CD4-positive, alpha-beta T cell treated with Interleukin-4 for 4 hours (primary cell): ENCODE data around the gene LIPG.
A peak's percentile ranks its signal among the peaks of the same experiment; 100 is the strongest.
"Not testable (repeated sequence)": the region's sequence is repeated elsewhere in the genome, so short reads cannot be mapped to it uniquely, and the experiment has no call there.

Source experiments
- DNase-seq: peaks from one replicate; pipeline ENCODE4 v3.0.0-alpha.2; 2020

The LIPG gene

DNA sequence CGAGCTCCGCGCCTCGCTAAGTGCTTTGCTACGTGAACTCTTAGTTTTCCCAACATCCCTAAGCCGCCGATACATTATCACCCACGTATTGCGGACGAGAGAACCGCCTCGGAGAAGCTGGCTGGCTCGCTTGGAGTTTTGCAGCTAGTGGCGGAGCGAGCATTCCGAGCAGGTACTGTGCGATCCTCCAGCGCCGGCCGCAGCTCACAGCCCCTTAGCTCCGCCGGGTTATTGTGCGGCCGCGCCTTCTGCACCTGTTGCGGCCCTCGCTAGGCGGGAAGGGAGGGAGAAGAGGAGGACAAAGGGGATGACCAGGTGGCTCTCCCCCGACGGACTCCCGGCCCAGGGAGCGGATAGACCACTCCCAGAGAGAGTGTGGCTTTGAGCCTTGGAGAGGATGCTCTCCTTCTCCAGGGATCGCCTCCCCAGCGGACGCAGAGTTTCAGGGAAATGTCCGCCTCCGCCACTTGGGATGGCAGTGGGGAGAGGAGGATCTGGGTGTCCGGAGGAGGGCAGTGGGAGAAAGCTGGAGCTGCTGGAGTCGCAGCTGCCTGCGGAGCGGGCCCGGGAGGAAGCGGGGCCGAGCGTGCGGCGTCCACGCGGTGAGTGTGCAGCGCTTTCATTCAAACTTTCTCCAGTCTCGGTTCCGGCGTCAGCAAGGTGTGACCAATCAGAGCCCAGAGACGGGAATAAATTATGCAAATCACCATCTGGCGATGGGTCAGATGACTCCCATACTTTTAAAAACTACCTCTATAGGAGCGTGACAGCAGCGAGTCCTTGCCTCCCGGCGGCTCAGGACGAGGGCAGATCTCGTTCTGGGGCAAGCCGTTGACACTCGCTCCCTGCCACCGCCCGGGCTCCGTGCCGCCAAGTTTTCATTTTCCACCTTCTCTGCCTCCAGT is at the start of gene LIPG:
Gene LIPG, plus strand, starts transcription at position 769 of the 905 bp plus-strand sequence. CDS start 252 bp downstream, outside the sequence.
- DNase-seq = peak; percentile 22

GRCh38 chr18:49512876-49513275 is 49.0 kb upstream of the LIPG start:
- DNase-seq = not testable (repeated sequence)

DNA sequence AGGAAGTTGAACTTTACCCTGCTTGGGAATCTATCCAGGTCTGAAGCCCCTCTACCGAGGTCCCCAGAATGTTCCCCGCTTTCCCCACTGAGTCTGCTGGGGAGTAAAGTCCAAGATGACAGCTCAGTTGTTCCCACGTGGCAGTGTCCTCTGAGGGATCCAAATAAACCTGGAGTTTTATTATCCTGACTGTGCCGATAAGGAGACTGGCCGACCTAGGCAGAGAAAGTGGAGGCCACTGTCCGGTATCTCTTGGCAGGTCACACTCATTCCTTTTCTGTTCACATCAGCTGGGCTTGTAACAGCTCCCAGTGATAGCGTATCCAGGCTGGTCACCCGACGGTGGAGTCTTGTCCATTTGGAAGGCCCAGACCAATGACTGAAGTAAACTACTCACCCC is 47.3 kb upstream of the LIPG start:
- no peak for DNase-seq

DNA sequence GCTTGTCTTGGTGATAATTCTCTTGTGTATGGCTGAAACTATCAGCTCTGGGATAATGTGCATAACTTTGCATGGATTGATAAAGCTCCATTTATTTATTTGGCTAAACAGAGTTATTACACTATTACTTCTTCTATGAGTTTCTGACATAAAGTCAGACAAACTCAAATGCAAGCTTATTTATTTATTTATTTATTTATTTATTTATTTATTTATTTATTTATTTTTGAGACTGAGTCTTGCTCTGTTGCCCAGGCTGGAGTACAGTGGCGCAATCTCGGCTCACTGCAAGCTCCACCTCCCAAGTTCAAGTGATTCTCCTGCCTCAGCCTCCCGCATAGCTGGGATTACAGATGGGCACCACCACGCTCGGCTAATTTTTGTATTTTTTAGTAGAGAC is 46.9 kb upstream of the LIPG start:
- DNase-seq = not testable (repeated sequence)

- DNase-seq = no peak
Measured at GRCh38 chr18:49515516-49515915, 46.3 kb upstream of the LIPG start.

GRCh38 chr18:49517483-49517882 is 44.4 kb upstream of the LIPG start:
- DNase-seq = no peak

- no peak for DNase-seq
Measured at GRCh38 chr18:49519101-49519971, 42.5 kb upstream of the LIPG start.

DNA sequence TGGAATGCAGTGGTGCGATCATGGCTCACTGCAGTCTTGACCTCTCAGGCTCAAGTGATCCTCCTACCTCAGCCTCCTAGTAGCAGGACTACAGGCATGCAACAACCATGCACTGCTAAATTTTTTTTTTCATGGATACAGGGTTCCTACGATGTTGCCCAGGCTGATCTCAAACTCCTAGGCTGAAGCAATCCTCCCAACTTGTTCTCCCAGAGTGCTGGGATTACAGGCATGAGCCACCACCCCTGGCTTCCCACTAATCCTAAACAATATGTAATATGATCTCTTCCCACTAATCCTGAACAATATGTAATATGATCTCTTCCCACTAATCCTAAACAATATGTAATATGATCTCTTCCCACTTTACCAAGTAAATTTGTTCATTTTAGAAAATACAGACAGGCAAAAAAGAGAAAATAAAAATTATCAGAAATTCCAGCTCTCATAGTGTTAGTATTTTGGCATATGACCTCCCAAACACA is 41.2 kb upstream of the LIPG start:
- DNase-seq = no peak

GRCh38 chr18:49521216-49521835 is 40.5 kb upstream of the LIPG start:
- no peak for DNase-seq

DNA sequence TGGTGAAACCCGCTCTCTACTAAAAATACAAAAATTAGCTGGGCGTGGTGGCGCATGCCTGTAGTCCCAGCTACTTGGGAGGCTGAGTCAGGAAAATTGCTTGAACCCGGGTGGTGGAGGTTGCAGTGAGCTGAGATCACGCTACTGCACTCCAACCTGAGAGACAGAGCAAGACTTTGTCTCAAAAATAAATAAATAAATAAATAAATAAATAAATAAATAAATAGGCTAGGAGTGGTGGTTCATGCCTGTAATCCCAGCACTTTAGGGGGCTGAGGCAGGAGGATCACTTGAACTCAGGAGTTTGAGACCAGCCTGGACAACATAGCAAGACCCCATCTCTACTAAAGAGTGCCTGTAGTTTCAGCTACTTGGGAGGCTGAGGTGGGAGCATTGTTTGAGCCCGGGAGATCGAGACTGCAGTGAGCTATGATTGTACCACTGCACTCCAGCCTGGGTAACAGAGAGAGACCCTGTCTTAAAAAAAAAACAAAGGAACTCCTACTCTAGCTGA is 38.2 kb upstream of the LIPG start:
- not testable (repeated sequence) for DNase-seq

GRCh38 chr18:49524349-49524748 is 37.5 kb upstream of the LIPG start:
- DNase-seq = no peak

DNA sequence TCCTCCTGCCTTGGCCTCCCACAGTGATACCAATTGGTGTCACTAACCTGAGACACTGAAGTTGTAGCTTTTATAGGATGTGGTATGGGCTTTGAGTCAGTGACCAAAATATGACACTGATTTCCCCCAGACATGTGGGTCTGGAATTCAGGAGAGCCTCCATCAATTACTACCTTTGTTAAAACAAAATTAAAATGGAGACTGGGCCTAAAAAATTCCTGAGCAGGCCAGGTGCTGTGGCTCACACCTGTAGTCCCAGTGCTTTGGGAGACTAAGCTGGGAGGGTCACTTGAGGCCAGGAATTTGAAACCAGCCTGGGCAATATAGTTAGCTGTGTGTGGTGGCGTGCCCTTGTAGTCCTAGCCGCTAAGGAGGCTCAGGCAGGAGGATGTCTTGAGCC is 36.9 kb upstream of the LIPG start:
- DNase-seq = no peak

- no peak for DNase-seq
Measured at GRCh38 chr18:49525981-49526380, 35.9 kb upstream of the LIPG start.

- DNase-seq = no peak
Measured at GRCh38 chr18:49527631-49528327, 34.1 kb upstream of the LIPG start.

- no peak for DNase-seq
Measured at GRCh38 chr18:49529596-49529995, 32.3 kb upstream of the LIPG start.

DNA sequence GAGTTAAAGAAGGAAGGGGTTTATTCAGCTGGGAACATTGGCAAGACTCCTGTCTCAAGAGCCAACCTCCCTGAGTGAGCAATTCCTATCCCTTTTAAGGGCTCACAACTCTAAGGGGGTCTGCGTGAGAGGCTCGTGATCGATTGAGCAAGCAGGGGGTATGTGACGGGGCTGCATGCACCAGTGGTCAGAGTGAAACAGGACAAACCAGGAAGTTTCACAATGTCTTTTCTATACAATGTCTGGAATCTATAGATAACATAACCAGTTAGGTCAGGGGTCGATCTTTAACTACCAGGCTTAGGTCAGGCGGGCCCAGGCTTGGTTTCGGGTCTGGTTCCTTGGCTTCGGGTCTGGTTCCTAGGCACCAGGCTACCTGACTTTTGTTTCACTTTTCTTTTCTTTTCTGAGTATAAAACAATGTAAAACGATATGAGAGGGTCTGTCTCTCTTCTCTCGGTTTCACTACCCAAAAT is 30.1 kb upstream of the LIPG start:
- DNase-seq = no peak

DNA sequence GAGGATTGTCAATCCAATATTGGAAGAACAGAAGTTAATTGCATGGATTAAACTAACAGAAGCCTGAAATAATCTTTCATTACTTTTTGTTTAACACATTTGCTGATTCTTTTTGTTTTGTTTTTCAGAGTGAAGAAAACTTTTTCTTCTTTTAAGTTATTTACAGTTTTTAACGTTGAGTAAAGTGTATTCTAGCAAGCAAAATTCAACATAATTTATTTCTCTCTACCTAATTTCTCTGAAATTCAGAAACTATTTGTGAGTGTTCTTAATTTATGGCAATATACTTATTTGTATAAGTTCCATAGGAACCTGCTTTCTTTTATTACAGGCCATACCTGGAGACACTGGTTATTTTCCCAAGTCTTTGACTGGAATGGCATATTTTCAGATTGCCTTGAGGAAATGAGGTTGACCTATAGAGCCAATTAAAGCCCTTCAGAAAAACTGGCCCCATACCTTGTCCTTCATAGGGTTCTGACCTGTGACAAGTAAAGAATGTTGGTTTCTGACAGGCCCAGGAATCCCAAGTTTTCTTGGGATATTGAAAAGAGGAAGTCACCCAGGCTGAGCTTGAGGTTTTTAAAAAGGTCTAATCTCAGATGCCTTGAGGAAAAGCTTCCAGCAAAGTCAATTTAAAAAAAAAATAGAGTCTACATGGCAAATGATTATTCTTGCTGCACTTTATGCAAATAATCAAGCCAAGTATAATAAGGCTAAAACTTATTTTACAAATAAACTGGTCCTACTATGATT is 26.8 kb upstream of the LIPG start:
- no peak for DNase-seq

GRCh38 chr18:49537232-49537896 is 24.5 kb upstream of the LIPG start:
- no peak for DNase-seq

- no peak for DNase-seq
Measured at GRCh38 chr18:49544362-49544761, 17.5 kb upstream of the LIPG start.

DNA sequence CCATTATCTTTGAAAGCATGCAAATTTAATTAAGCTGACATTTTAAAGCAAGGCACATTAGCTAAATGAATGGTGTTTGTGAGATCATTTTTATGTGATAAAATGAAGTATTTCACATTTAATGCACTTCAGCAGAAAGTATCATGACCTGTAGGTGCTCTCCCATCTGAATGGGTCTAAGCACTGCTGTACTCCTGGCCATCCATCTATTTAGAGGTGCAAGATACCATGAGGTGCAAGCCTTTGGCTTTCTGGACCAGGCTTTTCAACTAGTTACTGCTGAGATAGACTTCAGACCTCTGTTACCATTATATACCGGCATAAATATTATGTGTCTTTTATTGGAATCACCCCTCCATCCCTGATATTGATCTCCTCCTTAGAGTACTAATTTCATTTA is 15.6 kb upstream of the LIPG start:
- DNase-seq = no peak
